HepG2 (cell line): Measurements from ENCODE around the gene DUSP9. TPM values are rescaled to one million over a fixed set of nuclear protein-coding genes. Genes with fewer than 3 reads are reported as not detected.
A peak's percentile ranks its signal among the peaks of the same experiment; 100 is the strongest.

Experiments used
- ATAC-seq: fragments of 200-7000 bp; cut with Tn5 transposase; 3 replicates; pipeline ENCODE4 v1.9.1; 2020; ENCODE audit warnings: mild to moderate bottlenecking, moderate library complexity
- BruUV-seq: library from RNA; stranded (reverse); fragments of 400-500 nt; replicated peaks from 2 replicates; lab custom pipeline; 2021; lab: Mats Ljungman, UMichigan
- CTCF ChIA-PET: fragments of 300-600 bp; formaldehyde crosslinking; extraction: SDS; loops from one replicate; lab custom pipeline; 2021; ENCODE audit warnings: low total read pairs, inconsistent platforms, low intra/inter-chr PET ratio; lab: Yijun Ruan, JAX
- POLR2A ChIA-PET: fragments of 350-600 bp; sonication (Branson Sonifier 250); formaldehyde crosslinking; loops from one replicate; lab custom pipeline; 2020; ENCODE audit warnings: antibody characterized with exemption, inconsistent platforms; lab: Yijun Ruan, JAX
- DNase-seq: peaks from one replicate; pipeline ENCODE4 v3.0.0-alpha.2; 2015; ENCODE audit warnings: low spot score
- FAIRE-seq: peaks from 3 replicates; lab custom pipeline; 2011; peaks lifted over from hg19 to GRCh38; lab: Jason Lieb, UNC
- H2AFZ ChIP-seq: one replicate; pipeline ENCODE4 v1.6.1; 2011; ENCODE audit warnings: low read length, inconsistent platforms
- H3K27ac ChIP-seq: fragments of 300-600 bp; 3 replicates; pipeline ENCODE4 v1.8.0; 2011; ENCODE audit warnings: mixed run types, mild to moderate bottlenecking, mixed read lengths, low read length, inconsistent platforms; ENCODE audit not compliant: insufficient read depth; ENCODE audit errors: extremely low read length
- H3K27me3 ChIP-seq, 2 experiments: fragments of 200-600 bp in 1 of 2; 2 replicates in 1 of 2; 3 replicates in 1 of 2; pipeline versions ENCODE4 v1.6.0 to v1.8.0; 2011; ENCODE audit warnings: low read length in 2 of 2, mild to moderate bottlenecking in 2 of 2, moderate library complexity in 2 of 2, inconsistent platforms in 1 of 2; ENCODE audit not compliant: insufficient read depth in 2 of 2, control insufficient read depth in 1 of 2
- H3K36me3 ChIP-seq, 2 experiments: fragments of 200-600 bp in 1 of 2; replicated peaks in 1 of 2; 2 replicates in 1 of 2; 3 replicates in 1 of 2; pipeline versions ENCODE4 v1.5.1 to v1.8.0; 2011; ENCODE audit warnings: low read length in 2 of 2, inconsistent platforms in 1 of 2; ENCODE audit not compliant: insufficient read depth in 2 of 2, control insufficient read depth in 1 of 2
- H3K4me1 ChIP-seq: 2 replicates; pipeline ENCODE4 v1.5.1; 2012; ENCODE audit warnings: low read length, inconsistent platforms; ENCODE audit not compliant: insufficient read depth
- H3K4me2 ChIP-seq: 2 replicates; pipeline ENCODE4 v1.6.0; 2011; ENCODE audit warnings: low read depth, low read length, inconsistent platforms
- H3K4me3 ChIP-seq, 3 experiments: fragments of 200-600 bp in 1 of 3; sonication (generic), shearing (Covaris generic) in 1 of 3; replicated peaks in 1 of 3; 2 replicates each; pipeline ENCODE4 v1.5.1; 2011 to 2016; ENCODE audit warnings: low read length in 3 of 3, inconsistent platforms in 2 of 3, low read depth in 2 of 3, mild to moderate bottlenecking in 2 of 3, control low read depth in 1 of 3, mixed read lengths in 1 of 3; ENCODE audit not compliant: insufficient read depth in 1 of 3
- H3K79me2 ChIP-seq: one replicate; pipeline ENCODE4 v1.6.1; 2011; ENCODE audit warnings: low read length, inconsistent platforms; ENCODE audit not compliant: insufficient read depth
- H3K9ac ChIP-seq: 2 replicates; pipeline ENCODE4 v1.6.0; 2011; ENCODE audit warnings: mild to moderate bottlenecking, low read depth, low read length, inconsistent platforms; ENCODE audit not compliant: insufficient read depth
- H3K9me3 ChIP-seq: 2 replicates; pipeline ENCODE4 v1.5.1; 2012; ENCODE audit warnings: mild to moderate bottlenecking, low read length
- H4K20me1 ChIP-seq: 2 replicates; pipeline ENCODE4 v1.6.0; 2011; ENCODE audit warnings: inconsistent platforms, mild to moderate bottlenecking, low read length, moderate library complexity; ENCODE audit not compliant: insufficient read depth
- AGO1 ChIP-seq: fragments of 200-400 bp; formaldehyde crosslinking; IDR thresholded peaks from 2 replicates; pipeline ENCODE4 v1.6.1; 2017; ENCODE audit warnings: mild to moderate bottlenecking, low read depth, low read length, moderate library complexity; ENCODE audit not compliant: poor library complexity, severe bottlenecking
- KDM6A ChIP-seq: IDR thresholded peaks from 2 replicates; pipeline ENCODE4 v1.6.1; 2016; ENCODE audit warnings: low read depth
- MXD1 ChIP-seq: sonication (generic); formaldehyde crosslinking; IDR thresholded peaks from 2 replicates; pipeline ENCODE4 v1.4.0; 2020; ENCODE audit warnings: mild to moderate bottlenecking, missing genetic modification reagents
- NR2F1 ChIP-seq, 2 experiments: fragments of 450-650 bp in 1 of 2; formaldehyde crosslinking in 1 of 2; IDR thresholded peaks; 2 replicates each; pipeline versions ENCODE4 v1.5.0 to v1.6.1; 2016 to 2020; ENCODE audit warnings: mild to moderate bottlenecking in 1 of 2, missing compliant biosample characterization in 1 of 2, missing genetic modification reagents in 1 of 2, moderate library complexity in 1 of 2
- NR3C1 ChIP-seq: sonication (generic); formaldehyde crosslinking; IDR thresholded peaks from 2 replicates; pipeline ENCODE4 v1.4.0; 2020; ENCODE audit warnings: missing genetic modification reagents
- RBFOX2 ChIP-seq: fragments of 200-400 bp; formaldehyde crosslinking; IDR thresholded peaks from 2 replicates; pipeline ENCODE4 v1.6.1; 2017; ENCODE audit warnings: low read depth, mild to moderate bottlenecking, low read length
- RNF219 ChIP-seq: sonication (generic); formaldehyde crosslinking; IDR thresholded peaks from 2 replicates; pipeline ENCODE4 v1.5.0; 2020; ENCODE audit warnings: mild to moderate bottlenecking, missing genetic modification reagents
- THYN1 ChIP-seq: sonication (generic); formaldehyde crosslinking; IDR thresholded peaks from 2 replicates; pipeline ENCODE4 v1.8.1; 2023; ENCODE audit warnings: low read depth, mild to moderate bottlenecking, moderate library complexity, missing genetic modification reagents, borderline replicate concordance
- ZBTB38 ChIP-seq: sonication (generic); formaldehyde crosslinking; IDR thresholded peaks from 2 replicates; pipeline ENCODE4 v1.5.1; 2020; ENCODE audit warnings: mild to moderate bottlenecking, missing genetic modification reagents
- ZNF337 ChIP-seq: sonication (generic); formaldehyde crosslinking; IDR thresholded peaks from 2 replicates; pipeline ENCODE4 v1.5.1; 2020; ENCODE audit warnings: missing genetic modification reagents, low read depth, mild to moderate bottlenecking, borderline replicate concordance
- ZXDC ChIP-seq: sonication (generic); formaldehyde crosslinking; IDR thresholded peaks from 2 replicates; pipeline ENCODE4 v1.5.0; 2020; ENCODE audit warnings: mild to moderate bottlenecking, missing genetic modification reagents
- WGBS: methylation state at CpG from one replicate; pipeline ENCODE4 v1.1.6; 2017; ENCODE audit warnings: low lambda C conversion rate; 5-methylcytosine and 5-hydroxymethylcytosine counted together
- in situ Hi-C: cut with HindIII; loops from 2 replicates; pipeline ENCODE4 v1.10.0; 2017; ENCODE audit warnings: low pct_unique_long_range_greater_than_20kb; ENCODE audit not compliant: extremely low pct_ligation_motif_present
- intact Hi-C: fragments of 100-400 bp; cut with micrococcal nuclease; formaldehyde crosslinking; loops from one replicate; pipeline ENCODE4 v1.10.0; 2022; ENCODE audit not compliant: unreplicated experiment
- polyA plus RNA-seq, 8 experiments: library from polyadenylated mRNA; depleted of rRNA in 3 of 8; stranded (reverse) in 7 of 8; unstranded in 1 of 8; fragments of >200 nt; fragmentation: Illumina TruSeq in 4 of 8; extraction: Trizol in 4 of 8; gene quantifications; 2 replicates each; pipeline versions ENCODE4 v1.2.1 to v1.2.3, GENCODE V29; 2011 to 2016; ENCODE audit warnings: low read depth in 4 of 8, missing spikeins in 1 of 8, mixed read lengths in 1 of 8; ENCODE audit not compliant: insufficient read depth in 1 of 8
- total RNA-seq, 5 experiments: library from RNA; depleted of rRNA; stranded (reverse); fragments of >200 nt; fragmentation: Illumina TruSeq; extraction: Trizol; gene quantifications; 2 replicates each; pipeline ENCODE4 v1.2.3, GENCODE V29; 2016; ENCODE audit warnings: low read depth in 1 of 5

DUSP9 gene
- total and polyA plus RNA-seq, 2 of the 13 experiments (the other 11 are each of a cell fraction or from before 2014, with no cell fraction given): 235 to 435 TPM

GRCh38 chrX:153688506-153688905 lies 41.5 kb downstream of the DUSP9 start:
- peak overlapping the region; percentile 60 for H3K9ac ChIP-seq
- in situ Hi-C loops (no loop called here), intact Hi-C loops (no loop called here)
- no peaks in the 10 kb centered on the region for H3K9me3 ChIP-seq
- H4K20me1 ChIP-seq: peaks cover 22% of the 10 kb centered on the region
- peaks cover 0 to 3% of the 10 kb centered on the region in 2 experiments; a peak in 2 of 5 replicates for H3K36me3 ChIP-seq
- ATAC-seq (no peak), FAIRE-seq (no peak), DNase-seq (no peak)
- peaks cover 20% of the 10 kb centered on the region for H3K79me2 ChIP-seq
- no TSS peak for BruUV-seq
- no peak overlapping the region for H3K4me2 ChIP-seq
- H3K27ac ChIP-seq: no peak overlapping the region
- H3K4me3 ChIP-seq: peak overlapping the region in 2 of 3 experiments; percentile 68 to 74; a peak in 3 of 6 replicates
- POLR2A ChIA-PET: no interaction called here
- TF ChIP-seq ZNF337 (no peak), THYN1 (CRISPR knock-in tag) (no peak), ZBTB38 (CRISPR knock-in tag) (no peak), MXD1 (CRISPR knock-in tag) (no peak), RBFOX2 (peak; percentile 61; the same call in 1 of the 2 replicates), NR3C1 (CRISPR knock-in tag) (no peak), AGO1 (peak; percentile 47), ZXDC (no peak), RNF219 (CRISPR knock-in tag) (no peak), NR2F1 (CRISPR knock-in tag; IDR thresholded peaks at IDR 0.05) (no peak), KDM6A (CRISPR knock-in tag) (no peak)
- peaks cover 32% of the 10 kb centered on the region for H3K4me1 ChIP-seq
- H2AFZ ChIP-seq: no peak overlapping the region
- no peaks in the 10 kb centered on the region for H3K27me3 ChIP-seq
- CTCF ChIA-PET: no interaction called here
- WGBS: no CpG with 5 or more reads among the region's 57 CpGs
